ENCODE data around the gene PSTK.
A peak's percentile ranks its signal among the peaks of the same experiment; 100 is the strongest.

PSTK gene, protein sequence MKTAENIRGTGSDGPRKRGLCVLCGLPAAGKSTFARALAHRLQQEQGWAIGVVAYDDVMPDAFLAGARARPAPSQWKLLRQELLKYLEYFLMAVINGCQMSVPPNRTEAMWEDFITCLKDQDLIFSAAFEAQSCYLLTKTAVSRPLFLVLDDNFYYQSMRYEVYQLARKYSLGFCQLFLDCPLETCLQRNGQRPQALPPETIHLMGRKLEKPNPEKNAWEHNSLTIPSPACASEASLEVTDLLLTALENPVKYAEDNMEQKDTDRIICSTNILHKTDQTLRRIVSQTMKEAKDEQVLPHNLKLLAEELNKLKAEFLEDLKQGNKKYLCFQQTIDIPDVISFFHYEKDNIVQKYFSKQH

DNA sequence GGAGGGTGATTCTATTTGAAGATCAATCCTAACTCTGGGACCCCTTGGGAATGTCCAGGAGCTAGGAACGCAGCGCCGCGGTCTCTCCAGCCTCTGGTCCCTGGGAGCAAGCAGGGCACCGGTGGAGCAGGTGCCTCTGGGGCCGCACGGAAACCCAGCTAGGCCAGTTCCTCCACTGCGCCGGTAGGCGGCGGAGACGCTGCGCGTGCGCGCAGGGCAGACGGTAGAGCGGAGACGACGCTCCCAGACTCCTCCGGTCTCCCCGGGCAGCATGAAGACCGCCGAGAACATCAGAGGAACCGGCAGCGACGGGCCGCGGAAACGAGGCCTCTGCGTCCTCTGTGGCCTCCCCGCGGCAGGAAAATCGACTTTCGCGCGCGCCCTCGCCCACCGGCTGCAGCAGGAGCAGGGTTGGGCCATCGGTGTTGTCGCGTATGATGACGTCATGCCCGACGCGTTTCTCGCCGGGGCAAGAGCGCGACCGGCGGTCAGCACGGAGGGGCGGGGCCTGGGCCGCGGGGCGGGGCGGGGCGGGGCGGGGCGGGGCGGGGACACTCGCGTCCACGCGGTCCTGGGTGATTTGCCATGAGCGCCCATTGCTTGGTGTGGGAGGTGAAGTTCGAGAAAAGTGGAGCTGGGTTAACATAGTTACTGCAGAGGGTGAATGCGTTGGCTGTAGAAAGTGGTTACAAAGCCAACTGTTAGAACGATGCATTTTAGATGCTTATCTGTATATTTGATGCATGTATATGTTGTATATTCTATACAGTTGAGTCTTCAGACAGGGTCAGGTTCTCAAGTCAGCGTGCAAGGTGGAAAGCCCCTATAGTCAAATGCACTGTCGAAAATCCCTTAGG, at the start of gene PSTK:
Gene PSTK, plus strand, starts transcription at position 193 of the 857 bp plus-strand sequence. Its CDS starts 79 bp downstream, at position 272.
- DNase-seq (ENCODE audit: low read depth, low spot score): peak; percentile 98

DNA sequence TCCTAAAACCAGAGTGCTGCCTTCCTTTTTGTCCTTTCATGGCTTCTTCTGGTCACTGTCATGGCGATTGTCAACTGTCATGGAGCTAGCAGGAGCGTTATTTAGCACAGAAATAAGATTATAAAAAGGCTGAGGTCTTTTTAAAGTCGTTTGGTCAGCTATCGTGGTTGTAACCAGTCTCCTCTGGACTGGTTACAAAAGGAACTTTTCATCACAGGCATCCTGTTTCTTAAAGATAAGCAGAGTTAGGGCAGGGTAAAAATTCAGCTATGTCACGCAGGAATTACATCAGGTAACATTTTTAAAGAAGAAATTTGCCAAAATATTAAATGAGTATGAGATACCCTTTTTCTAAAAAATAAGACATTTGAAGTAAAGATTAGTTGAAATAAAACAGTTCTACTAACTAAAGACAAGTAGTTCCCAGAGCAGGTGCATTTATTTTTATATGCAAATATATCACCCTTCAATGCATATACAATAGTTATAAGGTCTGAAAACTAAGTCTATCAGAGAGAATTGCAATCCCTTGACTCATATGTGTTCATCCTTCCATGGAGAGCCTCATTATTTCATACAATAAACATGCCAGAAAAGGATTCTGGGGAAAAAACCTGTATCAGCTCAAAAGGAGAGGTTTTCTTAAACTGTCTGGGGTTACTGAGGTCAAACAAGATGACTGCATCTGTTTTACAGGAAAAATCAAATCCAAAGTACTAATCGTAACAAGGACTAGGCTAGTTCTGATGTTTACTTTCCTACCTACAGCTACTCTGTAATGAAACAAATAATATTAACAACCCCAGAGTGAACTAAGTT, 48.9 kb upstream of the PSTK start:
- no peak for DNase-seq (ENCODE audit: low read depth, low spot score)

DNA sequence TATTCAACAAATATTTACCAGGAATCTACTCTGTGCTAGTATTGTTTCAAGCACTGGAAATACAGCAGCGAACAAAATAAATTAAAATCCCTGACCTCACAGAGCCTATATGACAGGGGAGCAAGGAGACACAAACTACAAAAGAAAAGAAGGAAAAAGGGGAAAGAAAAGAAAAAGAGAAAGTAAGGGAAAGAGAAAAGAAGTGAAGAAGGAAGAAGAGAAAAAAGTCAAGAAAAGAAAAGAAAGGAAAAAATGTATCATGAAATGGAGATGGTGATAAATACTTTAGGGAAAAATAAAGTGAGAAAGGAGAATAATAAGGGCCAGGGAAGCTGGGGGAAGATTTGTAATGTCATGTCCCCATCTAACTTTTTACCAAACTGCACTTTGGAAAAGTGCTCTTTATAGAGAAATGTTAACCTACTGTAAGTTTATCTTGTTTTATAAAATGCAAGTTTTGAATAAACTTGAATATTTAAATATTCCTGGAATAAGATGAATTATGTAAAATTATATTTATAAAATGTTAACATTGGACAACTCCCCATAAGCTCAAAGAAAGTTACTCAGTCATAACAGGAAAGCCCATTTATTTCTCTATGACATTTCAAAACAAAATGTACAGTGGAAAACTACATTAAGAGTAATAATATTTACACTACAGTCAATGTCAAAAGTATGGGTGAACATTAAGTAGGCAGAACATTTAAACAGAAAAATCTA, 40.9 kb upstream of the PSTK start:
- DNase-seq (ENCODE audit: low read depth, low spot score): no peak

DNA sequence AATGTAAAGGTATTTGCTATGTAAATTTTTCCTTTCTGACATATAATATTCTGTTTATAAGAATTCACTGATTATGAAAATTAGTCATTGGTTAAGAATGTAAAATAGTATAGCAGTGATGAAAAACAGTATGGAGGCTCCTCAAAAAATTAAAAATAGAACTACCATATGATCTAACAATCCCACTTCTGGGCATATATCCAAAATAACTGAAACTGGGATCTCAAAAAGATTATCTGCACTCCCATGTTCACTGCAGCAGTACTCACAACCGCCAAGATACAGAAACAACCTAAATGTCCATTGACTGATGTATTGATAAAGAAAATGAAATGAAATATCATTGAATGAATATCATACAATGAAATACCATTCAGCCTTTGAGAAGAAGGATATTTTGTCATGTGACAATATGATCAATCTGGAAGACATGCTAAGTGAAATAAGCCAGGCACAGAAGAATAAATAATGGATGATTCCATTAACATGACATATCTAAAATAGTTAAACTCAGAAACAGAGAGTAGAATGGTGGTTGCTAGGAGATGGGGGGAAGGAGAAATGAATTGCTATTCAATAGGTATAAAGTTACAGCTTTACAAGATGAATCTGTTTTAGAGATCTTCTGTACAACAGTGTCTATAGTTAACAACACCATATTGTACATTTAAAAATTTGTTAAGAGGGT, 40.2 kb upstream of the PSTK start:
- peak; percentile 19 for DNase-seq (ENCODE audit: low read depth, low spot score)

DNA sequence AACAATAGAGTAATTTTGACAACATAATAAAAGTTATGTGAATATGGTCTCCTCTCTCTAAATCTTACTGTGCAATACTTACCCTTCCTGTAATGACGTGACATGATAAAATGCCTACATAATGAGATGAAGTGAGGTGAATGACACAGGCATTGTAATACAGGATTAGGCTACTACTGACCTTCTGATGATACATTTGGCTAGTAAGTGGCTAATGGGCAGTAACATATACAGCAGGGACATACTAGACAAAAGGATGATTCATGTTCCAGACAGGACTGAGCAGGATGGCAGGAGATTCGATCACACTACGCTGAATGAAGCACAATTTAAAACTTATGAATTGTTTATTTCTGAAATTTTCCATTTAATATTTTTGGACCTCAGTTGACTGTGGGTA, 30.9 kb upstream of the PSTK start:
- DNase-seq (ENCODE audit: low read depth, low spot score): no peak

DNA sequence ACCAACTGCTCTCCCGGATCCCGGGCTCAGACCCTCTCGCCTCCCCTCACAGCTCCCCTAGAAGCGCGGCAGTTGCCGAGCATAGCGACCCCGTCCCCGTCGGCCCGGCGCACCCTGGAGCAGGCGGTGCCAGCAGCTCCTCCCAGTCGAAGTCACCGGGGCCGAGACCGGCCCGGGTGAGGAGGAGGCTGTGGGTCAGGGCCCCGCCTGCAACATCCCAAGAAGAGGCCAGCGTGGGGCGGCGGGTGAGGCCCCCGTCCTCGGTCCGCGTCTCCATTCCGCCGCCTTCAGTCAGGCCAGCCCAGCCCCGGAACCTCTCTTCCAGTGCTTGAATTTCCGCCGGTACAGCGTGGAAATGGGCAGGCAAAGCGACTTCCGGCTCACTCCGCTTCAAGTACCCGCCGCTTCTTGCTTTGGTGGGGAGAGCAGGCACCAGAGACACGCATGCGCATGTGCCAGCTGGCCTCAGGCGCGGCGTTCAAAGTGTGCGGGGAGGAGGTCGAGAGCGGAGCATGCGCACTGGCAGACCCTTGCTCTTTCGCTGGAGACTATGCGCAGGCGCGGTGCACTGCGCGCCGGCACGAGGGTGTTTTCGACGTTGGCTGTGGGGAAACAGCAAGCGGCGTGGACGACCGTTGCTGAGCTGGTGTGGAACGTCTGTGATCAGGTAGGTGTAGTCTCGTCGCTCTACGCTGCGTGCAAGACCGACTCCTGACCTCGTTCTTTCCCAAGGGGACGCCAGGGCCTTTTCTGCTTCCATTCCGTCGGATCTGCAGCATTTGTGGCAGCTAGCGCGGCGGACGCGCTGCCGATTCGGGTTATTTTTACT, 26.1 kb upstream of the PSTK start, which contains the start of gene C10orf88:
Gene C10orf88, minus strand, starts transcription at position 326 of the 829 bp plus-strand sequence. Its CDS starts 49 bp downstream, at position 277.
- DNase-seq (ENCODE audit: low read depth, low spot score): peak; percentile 99

DNA sequence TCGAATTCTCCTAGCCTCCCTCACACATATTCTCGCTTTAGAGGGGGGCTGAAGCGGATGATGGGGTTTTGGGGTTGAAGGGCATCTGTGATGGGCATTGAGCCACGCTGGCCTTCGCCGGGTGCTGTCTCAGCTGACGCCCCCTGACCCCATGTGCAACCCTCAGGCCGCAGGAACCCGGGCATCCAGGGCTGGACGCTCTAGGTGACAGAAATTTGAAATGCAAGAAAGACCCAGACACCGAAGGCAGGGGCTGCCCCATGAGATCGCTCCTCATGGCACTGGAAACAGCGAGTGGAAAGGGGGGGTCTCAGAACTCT, 25.5 kb upstream of the PSTK start:
- DNase-seq (ENCODE audit: low read depth, low spot score): no peak

DNA sequence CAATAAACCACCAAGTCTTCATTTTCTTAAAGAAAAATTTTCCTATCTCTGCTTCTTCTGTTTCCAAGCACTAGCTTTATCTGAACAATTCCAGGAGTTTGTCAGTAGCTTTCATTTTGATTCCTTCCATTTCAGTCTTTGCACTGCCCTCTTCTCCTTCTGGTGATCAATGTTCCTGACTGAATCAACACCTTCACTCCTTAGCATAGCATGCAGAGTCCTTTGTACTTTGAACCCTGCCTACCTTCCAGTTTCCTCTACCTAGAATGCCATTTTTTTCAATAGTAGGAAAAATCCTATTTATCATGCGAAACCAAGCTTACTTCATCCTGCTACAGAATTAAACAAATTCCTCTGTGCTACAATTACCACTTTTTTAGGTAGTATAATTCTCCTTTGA, 24.3 kb upstream of the PSTK start:
- no peak for DNase-seq (ENCODE audit: low read depth, low spot score)

DNA sequence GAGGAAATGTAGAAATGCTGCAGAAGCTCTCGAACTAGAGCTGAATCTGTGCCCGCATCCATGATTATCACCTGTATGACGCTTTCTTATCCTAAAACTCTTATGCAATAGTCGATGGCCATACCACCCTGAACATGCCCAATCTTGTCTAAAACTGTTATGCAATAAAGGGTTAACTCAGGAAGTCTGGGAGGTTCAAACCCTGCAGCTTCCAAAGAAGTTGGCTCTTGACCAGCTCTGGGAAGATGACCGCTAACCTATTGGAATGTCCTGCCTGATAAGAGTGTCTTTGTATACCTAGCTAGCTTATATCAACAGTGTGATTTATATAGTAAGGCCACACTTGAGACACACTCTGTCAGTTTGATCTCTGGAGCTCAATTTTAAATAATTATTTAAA, 22.7 kb upstream of the PSTK start:
- no peak for DNase-seq (ENCODE audit: low read depth, low spot score)

DNA sequence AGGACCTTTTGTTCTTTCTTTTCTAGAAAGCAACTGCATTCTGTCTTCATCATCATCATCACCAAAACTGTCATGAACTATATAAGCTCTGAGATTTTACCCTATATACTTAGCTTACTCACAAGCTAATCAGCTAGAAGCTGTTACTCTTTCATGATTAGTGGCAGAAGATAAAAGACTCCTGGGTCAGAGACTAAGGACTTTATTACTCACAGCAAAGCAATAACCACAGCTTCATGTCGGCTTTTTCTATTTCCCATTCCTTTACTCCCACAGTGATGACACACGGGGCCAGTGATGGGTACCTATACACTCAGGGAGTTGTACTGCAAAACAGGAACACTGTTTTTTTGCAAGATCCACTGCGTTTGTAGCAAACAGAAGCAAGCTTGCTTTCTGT, 17.8 kb upstream of the PSTK start:
- DNase-seq (ENCODE audit: low read depth, low spot score): no peak

DNA sequence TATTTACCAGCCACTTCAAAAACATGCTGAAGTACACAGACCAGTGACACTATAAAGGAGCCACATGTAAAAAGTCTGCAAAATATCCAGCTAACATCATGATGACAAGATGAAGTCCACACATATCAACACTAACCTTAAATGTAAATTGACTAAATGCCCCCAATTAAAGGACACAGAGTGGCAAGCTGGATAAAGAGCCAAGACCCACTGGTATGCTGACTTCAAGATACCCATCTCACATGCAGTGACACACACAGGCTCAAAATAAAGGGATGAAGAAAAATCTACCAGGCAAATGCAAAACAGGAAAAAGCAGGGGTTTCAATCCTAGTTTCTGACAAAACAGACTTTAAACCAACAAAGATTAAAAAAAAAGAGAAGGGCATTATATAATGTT, 13.3 kb upstream of the PSTK start:
- no peak for DNase-seq (ENCODE audit: low read depth, low spot score)

DNA sequence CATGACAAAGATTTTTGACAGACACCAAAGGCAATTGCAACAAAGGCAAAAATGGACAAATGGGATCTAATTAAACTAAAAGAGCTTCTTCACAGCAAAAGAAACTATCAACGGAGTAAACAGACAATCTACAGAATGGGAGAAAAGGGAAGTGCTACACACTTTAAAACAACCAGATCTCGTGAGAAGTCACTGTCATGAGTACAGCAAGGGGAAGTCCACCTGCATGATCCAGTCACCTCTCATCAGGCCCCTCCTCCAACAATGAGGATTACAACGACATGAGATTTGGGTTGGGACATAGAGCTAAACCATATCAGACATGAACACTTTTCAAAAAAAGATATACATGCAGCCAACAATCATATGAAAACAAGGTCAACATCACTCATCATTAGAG, 11.5 kb upstream of the PSTK start:
- no peak for DNase-seq (ENCODE audit: low read depth, low spot score)

DNA sequence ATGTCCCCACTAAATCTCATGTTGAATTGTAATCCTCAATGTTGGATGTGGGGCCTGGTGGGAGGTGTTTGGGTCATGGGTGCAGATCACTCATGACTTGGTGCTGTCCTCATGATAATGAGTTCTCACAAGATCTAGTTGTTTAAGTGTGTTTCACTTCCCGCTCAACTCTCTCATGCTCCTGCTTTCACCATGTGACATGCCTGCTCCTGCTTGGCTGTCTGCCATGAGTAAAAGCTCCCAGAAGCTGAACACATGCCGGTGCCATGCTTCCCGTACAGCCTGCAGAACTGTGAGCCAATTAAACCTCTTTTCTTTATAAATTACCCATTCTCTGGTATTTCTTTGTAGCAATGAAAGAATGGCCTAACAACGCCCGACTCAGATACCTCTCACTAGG, 6.2 kb upstream of the PSTK start:
- DNase-seq (ENCODE audit: low read depth, low spot score): peak; percentile 13

DNA sequence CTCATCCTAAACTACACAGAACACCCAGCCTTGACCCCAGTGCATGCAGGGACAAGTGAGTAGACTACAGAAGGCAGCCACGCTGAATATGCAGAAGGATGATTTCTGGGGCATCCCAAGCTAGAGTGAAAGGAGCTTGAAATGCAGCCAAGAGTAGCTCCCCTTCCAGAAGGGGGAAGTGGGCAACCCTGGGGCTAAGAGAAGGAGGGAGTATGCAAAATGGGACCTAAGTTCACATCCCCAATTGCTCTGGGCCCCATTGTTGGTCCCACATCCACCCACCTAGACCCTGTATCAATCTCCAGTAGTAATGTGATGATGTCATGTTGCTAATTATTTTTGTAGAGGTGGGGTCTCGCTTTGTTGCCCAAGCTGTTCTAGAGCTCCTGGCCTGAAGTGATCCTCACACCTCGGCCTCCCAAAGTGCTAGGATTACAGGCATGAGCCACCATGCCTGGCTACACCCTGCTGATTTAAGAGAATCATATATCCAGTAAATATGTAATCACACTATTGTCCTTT, 5.6 kb upstream of the PSTK start:
- no peak for DNase-seq (ENCODE audit: low read depth, low spot score)

DNA sequence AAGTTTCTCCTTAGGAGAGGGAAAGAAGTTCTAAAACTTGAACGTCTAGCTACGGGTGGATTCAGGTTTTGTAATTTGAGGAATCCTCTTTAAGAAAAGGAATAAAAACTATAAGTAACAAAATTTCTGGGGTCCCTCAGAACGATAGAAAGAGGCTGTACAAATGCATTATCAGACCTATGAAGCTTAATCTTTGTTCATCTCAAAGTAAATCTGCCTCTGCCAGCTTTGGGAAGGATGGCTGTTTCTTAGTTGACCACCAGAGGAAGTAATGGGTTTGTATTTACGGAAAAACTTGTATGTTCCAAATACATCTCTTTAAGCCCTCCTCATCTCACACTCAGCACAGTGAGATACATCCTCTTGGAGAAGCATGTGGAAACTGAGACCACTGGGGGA, 864 bp downstream of the PSTK start:
- DNase-seq (ENCODE audit: low read depth, low spot score): peak; percentile 45

DNA sequence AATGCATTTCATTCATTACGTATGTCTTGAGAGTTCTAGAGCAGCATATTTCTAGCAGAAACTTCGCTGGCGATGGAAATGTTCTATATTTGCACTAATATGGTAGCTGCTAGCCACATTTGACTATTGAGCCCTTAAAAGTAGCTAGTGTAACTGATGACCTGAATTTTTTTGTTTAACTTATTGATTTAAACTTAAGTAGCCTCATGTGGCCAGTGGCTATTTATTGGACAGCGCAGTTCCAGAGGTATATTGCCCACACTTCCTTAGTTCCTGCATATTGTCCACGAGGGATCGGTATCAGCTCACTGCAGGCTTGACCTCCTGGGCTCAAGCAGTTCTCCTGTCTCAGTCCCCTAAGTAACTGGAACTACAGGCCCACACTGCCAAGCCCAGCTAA, 3.7 kb downstream of the PSTK start:
- no peak for DNase-seq (ENCODE audit: low read depth, low spot score)

DNA sequence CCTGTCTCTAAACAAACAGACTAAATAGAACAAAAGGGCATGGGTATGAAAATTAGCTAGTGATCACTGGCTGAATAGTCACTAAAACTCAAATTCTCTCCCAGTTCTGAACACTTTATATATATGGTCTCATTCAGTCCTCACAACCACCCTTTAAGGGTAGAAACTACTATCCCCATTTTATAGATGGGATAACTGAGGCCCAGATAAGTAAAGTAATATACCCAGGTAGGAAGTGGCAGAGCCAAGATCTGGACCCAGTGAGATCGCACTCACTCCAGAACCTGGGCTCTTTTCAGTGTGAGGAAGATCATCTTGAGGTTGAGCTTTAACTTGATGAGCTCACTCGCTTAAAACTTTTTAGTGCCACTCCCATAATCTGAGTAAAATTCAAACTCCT, 4.5 kb downstream of the PSTK start:
- no peak for DNase-seq (ENCODE audit: low read depth, low spot score)

DNA sequence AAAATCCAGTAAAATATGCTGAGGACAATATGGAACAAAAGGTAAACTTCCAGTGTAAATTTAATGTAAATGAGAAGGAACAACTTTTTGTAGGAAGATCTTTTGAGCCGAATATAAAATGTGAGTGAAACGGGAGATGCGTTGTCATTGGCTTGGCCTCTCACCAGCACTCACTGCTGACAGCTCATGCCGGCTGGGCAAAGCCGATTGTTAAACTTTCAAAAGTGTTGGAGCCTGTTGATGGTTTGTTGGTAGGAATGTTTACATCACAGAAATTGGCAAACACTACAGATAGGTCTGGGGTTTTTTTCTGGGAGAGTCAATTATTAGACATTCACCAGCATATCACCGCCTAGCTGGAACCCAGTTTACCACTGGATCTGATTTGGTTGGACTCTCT, 6.1 kb downstream of the PSTK start:
- DNase-seq (ENCODE audit: low read depth, low spot score): peak; percentile 66

DNA sequence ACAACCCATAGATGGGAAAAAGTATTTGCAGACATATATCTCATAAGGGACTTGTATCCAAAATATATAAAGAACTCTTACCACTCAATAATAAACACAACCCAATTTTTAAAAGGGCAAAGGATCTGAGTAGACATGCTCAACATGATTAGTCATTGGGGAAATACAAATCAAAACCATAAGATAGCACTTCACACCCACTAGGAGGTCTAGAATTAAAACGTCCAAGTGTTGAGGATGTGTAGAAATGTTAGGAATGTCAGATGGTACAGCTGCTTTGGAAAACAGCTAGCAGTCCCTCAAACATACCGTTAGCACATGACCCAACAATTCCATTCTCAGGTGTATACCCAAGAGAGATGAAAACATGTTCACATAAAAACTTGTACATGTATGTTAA, 8.3 kb downstream of the PSTK start:
- DNase-seq (ENCODE audit: low read depth, low spot score): peak; percentile 8

DNA sequence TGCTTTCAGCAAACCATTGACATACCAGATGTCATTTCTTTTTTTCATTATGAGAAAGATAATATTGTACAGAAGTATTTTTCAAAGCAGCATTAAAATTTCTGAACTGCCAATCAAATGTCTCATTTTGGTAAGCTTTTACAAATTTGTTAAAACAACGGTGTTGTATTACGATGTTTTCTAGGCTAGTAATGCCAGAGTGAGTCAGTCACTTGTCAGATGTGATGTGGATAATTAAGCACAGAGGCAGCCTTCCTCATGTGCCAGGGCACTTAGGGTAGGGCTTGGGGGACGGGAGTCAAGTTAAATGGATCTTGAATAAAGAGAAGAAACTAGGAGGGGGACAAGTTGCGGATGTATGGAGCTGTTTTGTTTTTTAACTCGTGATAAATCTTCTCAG, 10.1 kb downstream of the PSTK start:
- DNase-seq (ENCODE audit: low read depth, low spot score): peak; percentile 23

Data from astrocyte of the hippocampus (primary cell).